ENCODE measurements around the gene GCNT2.
"Not testable (repeated sequence)": the region's sequence is repeated elsewhere in the genome, so short reads cannot be mapped to it uniquely, and the experiment has no call there.

Gene GCNT2

DNA sequence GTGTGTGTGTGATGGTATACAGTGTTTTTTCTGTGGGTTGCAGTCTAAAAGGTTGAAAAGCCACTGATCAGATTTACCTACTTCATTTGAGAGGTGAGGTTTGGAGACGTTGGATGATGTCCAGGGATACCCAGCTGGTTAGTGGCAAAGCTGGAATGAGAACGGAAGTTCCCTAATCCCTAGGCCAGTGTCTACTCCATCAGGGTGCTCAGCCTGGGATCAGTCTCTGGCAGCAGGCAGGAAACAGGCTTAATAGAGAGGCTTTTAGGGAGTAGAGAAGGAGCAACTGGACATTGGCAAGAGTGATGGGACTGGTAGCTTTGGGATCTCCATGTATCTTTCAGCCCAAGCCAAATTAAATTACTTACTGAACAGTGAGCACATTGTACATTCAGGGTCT, 92.6 kb downstream of the GCNT2 start:
- no peak for DNase-seq

- no peak for DNase-seq
Observed at GRCh38 chr6:10615675-10616074, 94.5 kb downstream of the GCNT2 start.

GRCh38 chr6:10616266-10616665, 95.1 kb downstream of the GCNT2 start:
- DNase-seq: not testable (repeated sequence)

DNA sequence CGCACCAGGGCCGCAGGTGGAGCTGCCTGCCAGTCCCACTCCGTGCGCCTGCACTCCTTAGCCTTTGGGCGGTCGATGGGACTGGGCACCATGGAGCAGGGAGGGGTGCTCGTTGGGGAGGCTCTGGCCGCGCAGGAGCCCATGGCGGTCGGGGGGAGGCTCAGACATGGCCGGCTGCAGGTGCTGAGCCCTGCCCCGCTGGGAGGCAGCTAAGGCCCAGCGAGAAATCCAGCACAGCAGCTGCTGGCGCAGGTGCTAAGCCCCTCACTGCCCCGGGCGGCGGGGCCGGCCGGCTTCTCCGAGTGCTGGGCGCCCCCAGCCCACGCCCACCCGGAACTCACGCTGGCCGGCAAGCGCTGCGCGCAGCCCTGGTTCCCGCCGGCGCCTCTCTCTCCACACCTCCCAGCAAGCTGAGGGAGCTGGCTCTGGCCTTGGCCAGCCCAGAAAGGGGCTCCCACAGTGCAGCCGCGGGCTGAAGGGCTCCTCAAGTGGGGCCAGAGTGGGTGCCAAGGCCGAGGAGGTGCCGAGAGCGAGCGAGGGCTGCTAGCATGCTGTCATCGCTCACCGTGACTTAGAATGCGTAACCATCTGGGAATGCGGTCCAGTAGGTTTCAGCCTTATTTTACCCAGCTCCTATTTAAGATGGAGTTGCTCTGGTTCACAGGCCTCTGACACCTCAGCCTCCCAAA, 96.0 kb downstream of the GCNT2 start:
- DNase-seq: no peak

GRCh38 chr6:10618409-10618808, 97.3 kb downstream of the GCNT2 start:
- no peak for DNase-seq

GRCh38 chr6:10621213-10621612, 100.1 kb downstream of the GCNT2 start:
- no peak for DNase-seq

DNA sequence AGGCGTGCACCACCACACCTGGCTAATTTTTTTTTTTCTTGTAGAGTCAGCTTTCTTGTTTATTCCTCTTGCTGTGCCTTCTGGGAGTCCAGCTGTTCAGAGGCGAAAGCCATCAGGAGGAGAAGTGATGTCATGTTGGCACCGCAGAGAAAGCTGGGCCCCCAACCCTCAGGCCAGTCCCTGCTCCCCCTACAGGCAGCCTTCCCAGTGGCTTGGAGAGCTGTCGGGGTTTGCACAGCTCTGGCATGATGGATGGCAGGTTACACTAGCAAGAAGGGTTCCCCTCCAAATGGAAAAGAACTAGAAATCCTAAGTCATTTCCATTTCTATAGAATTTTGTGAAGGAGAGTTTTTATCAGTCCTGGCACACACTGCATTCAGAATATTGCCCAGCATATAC, 100.7 kb downstream of the GCNT2 start:
- no peak for DNase-seq

- DNase-seq: peak; percentile 60
Observed at GRCh38 chr6:10624836-10625235, 103.7 kb downstream of the GCNT2 start.

- DNase-seq: no peak
Observed at GRCh38 chr6:10626154-10626741, 105.1 kb downstream of the GCNT2 start.

DNA sequence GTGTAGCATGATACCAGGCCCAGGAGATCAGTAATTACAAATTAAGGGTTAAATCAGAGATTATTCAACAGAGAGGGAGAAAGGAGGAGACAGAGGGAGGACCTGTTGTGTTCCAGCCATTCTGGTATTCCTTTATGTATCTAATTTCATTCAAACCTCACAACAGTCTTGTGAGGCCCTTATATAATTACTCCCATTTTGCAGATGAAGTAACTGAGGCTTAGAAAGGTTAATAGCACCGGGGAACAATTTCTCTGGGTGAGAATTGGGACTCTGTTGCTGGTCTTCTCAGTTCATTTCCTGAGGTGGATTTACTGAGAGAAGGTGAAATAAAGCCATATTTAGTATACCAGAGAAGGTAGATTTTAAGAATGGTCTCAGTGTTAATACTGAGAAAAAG, 106.6 kb downstream of the GCNT2 start:
- no peak for DNase-seq

- DNase-seq: no peak
Observed at GRCh38 chr6:10630178-10630577, 109.0 kb downstream of the GCNT2 start.

GRCh38 chr6:10633216-10633615, 112.1 kb downstream of the GCNT2 start:
- DNase-seq: peak; percentile 94

DNA sequence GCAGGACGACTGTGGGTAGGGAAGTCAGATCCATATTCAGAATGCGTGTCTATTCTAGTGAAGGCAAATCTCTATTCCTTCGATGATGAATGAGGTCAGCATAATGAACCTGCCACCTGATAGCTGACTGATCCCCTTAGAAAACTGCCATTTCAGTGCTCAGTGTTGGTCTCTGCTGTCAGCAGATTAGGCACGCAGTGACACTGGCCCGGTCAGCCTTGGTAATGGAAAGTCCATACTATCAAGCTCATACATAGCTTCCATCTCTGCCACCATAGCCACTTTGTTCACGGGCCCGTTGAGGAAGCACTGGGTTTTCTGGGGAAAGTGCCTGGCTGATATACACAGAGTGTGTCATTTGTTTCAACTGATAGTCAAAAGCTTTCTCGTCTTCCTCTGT, 119.3 kb downstream of the GCNT2 start:
- DNase-seq: no peak

DNA sequence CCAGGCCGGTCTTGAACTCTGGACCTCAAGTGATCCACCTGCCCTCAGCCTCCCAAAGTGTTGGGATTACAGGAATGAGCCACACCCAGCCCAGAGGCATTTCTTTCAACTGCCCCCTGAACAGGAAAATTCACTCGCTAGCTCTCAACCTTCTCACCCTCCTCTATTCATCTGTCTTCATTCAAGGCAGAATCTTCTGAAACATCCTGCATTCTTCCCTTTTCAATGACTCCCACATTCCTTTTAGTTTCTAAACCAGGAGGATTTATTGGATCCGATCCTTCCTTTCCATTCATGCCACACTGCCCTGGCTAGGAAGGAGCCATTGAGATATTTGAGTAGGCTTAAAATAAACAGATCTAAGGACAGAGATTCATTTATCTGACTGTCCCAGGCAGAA, 120.4 kb downstream of the GCNT2 start:
- DNase-seq: no peak

DNA sequence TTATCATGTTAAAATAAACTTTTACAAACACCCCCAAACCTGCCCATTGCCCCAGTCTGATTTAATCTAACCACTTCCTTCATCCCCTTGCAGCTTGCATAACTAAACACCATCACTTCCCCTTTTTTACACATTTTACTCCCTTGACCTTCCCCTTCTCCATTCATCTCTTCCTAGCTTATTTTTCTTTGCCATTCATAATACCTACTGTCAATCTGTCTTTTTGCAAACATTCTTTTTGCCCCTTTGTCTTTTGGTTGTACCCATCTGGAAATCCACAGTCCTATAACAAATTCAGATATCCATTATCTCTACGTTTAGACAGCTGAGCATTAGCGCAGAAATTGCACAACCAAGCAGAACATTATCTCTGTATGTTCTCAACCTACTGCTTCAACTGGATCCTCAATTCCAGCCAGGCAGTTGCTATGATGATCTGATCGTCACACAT, 122.1 kb downstream of the GCNT2 start:
- peak; percentile 76 for DNase-seq

DNA sequence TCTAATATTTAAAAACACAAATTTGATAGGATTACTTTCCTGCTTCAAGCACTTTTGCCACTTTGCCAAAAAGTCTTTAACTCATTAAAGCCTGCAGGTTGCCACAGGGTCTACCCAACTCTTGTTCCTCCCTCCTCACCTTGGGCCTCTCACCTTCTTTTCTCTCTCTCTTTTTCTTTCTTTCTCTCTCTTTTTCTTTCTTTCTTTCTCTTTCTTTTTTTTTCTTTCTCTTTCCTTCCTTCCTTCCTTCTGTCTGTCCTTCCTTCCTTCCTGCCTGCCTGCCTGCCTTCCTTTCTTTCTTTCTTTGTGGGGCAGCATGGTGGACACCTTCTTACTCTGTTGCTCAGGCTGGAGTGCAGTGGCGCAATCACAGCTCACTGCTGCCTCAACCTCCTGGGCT, 123.1 kb downstream of the GCNT2 start:
- DNase-seq: no peak

DNA sequence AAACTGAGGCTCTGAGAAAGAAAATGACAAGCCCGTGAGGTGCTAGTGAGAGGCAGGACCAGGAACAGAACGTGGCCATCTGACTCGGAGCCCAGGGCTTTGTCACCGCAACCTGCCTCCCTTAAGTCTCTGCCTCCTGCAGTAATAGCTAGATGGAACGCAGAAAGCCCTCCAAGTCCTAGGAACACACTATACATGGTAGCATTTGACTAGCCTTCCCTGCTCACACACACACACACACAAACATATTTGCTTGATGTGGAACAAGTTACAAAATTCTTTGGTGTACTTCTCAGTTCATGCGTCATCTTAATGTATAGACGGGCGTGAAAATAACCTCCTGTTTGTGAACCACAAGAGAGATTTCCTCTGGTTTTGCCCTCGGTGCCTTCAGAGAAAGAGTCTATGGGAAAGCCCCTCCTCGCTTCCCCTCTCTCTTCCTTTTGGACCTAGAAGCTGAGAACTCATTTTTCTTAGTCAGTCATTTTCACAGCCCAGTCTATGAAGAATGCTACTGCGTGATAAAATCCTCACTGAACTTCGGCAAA, 134.4 kb downstream of the GCNT2 start:
- peak; percentile 74 for DNase-seq

- no peak for DNase-seq
Observed at GRCh38 chr6:10658910-10659698, 138.0 kb downstream of the GCNT2 start.

- DNase-seq: no peak
Observed at GRCh38 chr6:10659699-10660348, 138.7 kb downstream of the GCNT2 start.

DNA sequence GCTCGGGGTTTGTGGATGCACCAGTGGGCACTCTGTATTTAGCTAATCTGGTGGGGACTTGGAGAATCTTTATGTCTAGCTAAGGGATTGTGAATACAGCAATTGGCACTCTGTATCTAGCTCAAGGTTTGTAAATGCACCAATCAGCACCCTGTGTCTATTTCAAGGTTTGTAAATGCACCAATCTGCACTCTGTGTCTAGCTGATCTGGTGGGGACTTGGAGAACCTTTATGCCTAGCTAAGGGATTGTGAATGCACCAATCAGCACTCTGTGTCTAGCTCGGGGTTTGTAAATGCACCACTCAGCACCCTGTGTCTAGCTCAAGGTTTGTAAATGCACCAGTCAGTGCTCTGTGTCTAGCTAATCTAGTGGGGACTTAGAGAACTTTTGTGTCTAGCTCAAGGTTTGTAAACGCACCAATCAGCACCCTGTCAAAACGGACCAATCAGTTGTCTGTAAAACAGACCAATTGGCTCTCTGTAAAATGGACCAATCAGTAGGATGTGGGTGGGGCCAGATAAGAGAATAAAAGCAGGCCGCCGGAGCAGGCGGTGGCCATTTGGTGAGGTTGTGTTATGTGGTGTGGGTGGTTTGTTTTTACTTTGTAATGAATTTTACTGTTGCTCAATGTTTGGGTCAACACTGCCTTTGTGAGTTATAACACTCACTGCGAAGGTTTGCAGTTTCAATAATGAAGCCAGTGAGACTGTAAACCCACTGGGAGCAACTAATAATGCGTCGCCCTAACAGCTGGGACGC, 139.5 kb downstream of the GCNT2 start:
- not testable (repeated sequence) for DNase-seq

GRCh38 chr6:10662207-10662606, 141.1 kb downstream of the GCNT2 start:
- DNase-seq: no peak

- no peak for DNase-seq
Observed at GRCh38 chr6:10662742-10663141, 141.6 kb downstream of the GCNT2 start.
